NB4 (cell line): ENCODE results near the gene RIPK4.

Experiments
- DNase-seq: peaks from one replicate; pipeline ENCODE4 v3.0.0; 2010; ENCODE audit warnings: low read depth
- H3K4me3 ChIP-seq: one replicate; pipeline ENCODE4 v1.5.1; 2011; ENCODE audit warnings: mild to moderate bottlenecking, low read depth, low read length, moderate library complexity
- MYC ChIP-seq: IDR thresholded peaks from 2 replicates; pipeline ENCODE4 v1.6.1; 2011; ENCODE audit warnings: low read depth, low read length
- POLR2A ChIP-seq: IDR thresholded peaks from 2 replicates; pipeline ENCODE4 v1.6.1; 2011; ENCODE audit warnings: mild to moderate bottlenecking; ENCODE audit not compliant: insufficient read length; ENCODE audit errors: extremely low read depth
- TF ChIP-seq, protein P1 (sequence below): IDR thresholded peaks from one replicate; pipeline ENCODE4 v1.5.1; 2012; ENCODE audit warnings: low read depth, low read length
- TF ChIP-seq, protein P2 (sequence below): IDR thresholded peaks from 2 replicates; pipeline ENCODE4 v1.6.1; 2011; ENCODE audit warnings: low read depth, low read length

The RIPK4 gene

DNA sequence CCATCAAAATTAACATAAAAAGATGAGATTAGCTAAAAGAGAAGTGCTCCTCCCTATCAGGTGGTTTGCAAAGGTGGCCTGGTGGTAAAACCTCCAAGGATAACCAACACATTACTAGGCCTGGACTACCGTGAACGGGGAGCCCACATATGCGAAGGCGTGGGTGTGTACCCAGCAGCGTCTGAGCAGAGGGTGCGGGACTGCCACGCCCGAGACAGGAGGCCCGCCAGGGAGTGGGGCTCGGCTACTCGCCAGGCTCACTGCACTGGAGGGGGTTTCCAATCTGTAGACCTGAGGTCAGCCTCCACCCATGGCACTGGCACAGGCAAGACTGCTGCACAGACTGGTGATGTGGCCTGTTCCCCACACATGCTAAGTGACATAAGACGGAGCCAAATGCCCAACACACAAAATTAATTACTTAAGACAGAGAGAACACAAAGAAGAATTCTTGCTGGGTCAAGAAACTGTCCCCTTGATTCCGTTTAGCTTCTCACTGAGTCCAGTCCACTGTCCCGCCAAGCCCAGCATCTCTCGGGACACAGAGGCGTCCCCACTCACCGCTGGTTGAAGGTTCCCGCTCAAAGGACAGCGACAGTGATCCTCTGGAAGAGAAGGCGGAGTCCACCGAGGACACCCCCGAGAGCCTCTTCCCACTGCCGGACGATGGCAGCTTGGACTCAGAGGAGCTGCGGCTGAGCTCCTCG is 23.4 kb downstream of the RIPK4 start:
- no peak for DNase-seq
- TF ChIP-seq MYC: no peak
- H3K4me3 ChIP-seq: no peak overlapping the region

DNA sequence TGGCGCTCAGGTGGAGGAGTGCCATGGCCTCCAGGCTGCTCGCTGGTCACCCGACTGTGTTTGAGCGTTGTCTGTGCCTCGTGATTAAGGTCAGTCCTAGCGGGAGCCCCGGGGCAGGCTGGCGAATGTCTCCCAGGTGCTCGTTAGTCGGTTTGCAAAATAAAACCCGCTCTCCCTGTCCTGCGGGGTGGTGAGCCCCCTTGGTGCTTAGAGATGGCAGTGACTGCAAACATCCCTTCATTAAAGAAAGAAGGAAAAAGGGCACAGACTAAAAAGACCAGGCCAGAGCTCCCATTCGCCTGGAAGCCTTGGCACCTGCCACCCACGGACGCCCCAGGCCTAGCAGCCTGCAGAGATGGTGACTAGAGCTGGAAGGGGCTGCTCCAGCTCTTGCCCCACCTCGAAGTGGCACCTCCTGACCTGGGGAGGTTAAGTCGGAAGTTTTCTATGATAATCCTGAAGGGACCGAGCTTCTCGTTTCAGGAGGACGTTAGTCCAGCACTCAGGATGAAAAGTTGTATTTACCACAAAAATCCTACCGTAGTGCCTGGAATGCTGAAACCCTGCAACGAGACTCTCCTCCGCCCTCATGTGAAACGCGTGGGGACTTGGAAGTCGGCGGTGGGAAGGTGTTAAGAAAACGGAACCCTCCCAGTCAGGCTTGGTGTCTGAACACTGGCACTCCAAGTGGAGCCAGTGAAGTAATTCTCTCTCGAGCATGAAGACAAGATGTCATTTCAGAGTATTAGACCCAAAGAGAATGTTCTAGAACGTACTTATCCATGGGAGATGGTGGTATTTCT is 24.6 kb downstream of the RIPK4 start:
- TF ChIP-seq POLR2A: no peak
- TF ChIP-seq MYC: no peak
- TF ChIP-seq, protein P1, sequence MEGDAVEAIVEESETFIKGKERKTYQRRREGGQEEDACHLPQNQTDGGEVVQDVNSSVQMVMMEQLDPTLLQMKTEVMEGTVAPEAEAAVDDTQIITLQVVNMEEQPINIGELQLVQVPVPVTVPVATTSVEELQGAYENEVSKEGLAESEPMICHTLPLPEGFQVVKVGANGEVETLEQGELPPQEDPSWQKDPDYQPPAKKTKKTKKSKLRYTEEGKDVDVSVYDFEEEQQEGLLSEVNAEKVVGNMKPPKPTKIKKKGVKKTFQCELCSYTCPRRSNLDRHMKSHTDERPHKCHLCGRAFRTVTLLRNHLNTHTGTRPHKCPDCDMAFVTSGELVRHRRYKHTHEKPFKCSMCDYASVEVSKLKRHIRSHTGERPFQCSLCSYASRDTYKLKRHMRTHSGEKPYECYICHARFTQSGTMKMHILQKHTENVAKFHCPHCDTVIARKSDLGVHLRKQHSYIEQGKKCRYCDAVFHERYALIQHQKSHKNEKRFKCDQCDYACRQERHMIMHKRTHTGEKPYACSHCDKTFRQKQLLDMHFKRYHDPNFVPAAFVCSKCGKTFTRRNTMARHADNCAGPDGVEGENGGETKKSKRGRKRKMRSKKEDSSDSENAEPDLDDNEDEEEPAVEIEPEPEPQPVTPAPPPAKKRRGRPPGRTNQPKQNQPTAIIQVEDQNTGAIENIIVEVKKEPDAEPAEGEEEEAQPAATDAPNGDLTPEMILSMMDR: no peak
- TF ChIP-seq, protein P2, sequence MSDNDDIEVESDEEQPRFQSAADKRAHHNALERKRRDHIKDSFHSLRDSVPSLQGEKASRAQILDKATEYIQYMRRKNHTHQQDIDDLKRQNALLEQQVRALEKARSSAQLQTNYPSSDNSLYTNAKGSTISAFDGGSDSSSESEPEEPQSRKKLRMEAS: no peak
- DNase-seq: no peak
- H3K4me3 ChIP-seq: no peak overlapping the region

DNA sequence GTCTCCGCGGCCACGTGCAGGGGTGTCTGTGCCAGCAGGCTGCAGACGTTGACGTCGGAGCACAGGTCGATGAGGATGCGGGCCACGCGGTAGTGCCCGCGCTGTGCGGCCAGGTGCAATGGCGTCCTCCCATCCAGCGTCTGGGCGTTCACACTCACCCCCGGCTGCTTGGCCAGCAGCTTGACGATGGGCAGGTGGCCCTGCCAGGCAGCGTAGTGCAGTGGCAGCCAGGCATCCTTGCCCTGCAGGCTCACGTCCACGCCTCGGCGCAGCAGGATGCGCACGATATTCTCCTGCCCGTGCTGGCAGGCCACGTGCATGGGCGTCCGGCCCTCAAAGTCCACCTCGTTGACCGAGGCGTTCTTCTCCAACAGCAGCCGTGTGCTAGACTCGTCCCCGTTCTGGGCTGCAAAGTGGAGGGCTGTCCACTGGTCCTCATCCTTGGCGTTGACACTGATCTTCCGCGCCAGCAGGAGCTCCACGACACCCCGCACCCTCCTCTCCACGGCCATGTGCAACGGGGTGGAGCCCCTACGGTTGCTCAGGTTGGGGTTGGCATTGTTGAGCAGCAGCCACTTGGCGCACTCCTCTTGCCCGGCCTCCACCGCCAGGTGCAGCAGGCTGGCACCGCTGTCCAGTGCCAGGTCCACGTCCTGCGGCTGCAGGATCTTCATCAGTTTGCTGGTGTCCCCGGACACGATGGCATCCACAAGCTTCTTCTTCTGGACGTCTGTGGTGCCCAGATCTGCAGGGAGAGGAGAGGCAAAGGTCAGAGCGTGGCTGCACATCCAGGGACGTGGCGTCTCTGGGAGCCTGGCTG is 25.4 kb downstream of the RIPK4 start:
- TF ChIP-seq POLR2A (no peak), MYC (no peak)
- no peak overlapping the region for H3K4me3 ChIP-seq
- DNase-seq: no peak

DNA sequence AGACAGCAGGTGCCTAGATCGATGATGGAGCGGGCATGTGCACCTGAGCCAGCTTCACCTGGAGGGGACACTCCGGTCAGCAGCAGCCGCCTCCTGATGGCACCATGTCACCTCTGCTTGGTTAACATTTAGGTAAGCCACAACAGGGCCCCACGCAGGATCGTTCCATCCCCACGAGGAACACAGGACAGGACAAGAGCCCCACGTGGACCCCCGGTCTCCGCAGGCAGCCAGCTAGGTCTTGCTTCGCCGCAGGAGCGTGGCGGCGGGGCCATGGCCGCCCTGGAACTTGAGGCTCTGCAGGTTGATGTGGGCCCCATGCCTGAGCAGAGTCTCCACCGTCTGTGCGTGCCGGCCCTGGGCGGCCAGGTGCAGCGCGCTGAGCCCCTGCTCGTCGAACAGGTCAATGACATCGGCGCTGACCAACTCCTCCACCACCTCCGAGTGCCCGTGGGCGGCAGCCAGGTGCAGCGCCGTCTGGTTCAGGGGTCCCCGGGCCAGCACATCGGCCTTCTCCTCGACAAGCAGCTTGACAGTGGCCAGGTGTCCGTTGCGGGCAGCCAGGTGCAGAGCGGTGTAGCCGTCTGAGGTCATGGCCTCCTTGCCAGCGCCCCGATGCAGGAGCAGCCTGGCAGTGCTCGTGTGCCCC is 26.1 kb downstream of the RIPK4 start:
- no peak for DNase-seq
- H3K4me3 ChIP-seq: no peak overlapping the region
- TF ChIP-seq POLR2A: no peak
- TF ChIP-seq, protein P2: no peak

DNA sequence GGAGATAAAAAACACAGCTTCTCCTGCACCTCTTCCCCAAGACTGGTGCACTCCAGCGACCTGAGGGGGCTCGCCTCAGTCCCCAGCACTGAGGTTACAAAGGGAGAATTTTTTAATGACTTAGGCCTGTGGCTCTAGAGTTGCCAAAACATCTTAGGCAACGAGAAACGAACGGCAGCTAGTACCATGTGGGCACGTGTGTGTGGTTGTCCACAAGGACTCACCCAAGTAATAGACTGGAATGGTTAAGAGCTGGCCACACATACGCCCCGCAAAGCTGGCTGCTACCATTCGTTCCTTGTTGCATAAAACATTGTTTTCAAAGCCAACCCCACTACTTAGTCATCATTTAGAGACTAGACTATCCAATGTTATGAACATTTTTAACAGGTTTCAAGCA is 26.9 kb downstream of the RIPK4 start:
- no peak for TF ChIP-seq POLR2A
- TF ChIP-seq, protein P1: no peak
- TF ChIP-seq, protein P2: no peak
- DNase-seq: no peak
- no peak overlapping the region for H3K4me3 ChIP-seq

DNA sequence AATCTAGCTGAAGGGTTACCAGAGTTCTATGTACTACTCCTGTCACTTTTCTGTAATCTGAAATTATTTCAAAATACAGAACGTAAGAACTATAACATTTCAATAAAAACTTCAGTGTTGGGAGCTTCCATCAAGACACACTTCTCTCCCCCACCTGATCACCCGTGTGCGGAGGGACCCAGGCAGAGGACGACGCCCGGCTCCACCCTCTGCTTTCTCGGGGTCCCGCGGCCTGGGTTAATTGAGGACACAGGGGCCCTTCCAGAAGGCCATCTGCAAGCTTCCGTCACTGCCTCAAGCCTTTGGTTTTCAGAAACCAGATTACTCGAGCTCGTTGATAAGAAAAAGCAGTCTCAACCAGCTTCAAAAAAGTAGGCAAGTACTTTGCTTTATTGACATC is 27.8 kb downstream of the RIPK4 start:
- TF ChIP-seq POLR2A: no peak
- TF ChIP-seq, protein P1: no peak
- no peak overlapping the region for H3K4me3 ChIP-seq
- DNase-seq: no peak

DNA sequence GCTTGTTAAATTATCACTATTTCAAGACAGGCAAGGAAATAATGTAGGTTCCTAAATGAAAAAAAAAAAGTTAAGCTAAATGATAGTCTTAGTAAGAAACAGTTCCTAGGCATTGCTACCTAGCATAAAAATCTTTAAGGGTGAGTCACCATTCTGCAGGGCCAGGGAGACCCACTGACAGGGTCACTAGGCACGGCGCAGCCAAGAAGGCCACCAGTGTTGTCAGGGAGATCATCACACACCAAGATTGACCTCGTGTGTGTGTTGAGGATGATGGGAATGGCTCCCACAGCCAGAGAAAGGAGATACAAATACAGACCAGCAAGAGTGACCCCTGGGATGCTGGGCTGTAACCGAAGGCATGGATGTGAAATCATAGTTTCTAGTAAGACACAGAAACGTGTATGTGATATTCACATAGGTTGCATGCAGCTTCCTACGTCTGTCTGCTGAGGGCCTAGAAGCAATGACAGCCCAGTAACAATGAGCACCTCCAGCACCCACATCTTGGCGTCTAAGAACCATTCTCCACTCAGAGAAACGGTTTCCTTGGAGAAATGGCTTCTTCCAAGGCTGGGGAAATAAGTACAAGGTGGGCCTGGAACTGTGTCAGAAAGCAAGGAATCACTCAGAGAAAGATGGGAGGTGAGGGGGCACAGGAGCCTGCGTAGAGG is 29.1 kb downstream of the RIPK4 start:
- no peak for DNase-seq
- H3K4me3 ChIP-seq: no peak overlapping the region
- TF ChIP-seq, protein P1: no peak
- TF ChIP-seq, protein P2: no peak
- no peak for TF ChIP-seq POLR2A
